Breast epithelium (tissue), 3 donors: Measurements from ENCODE around the gene WDR72.

Experiments used
- POLR2A ChIP-seq: fragments of 450-650 bp; IDR thresholded peaks from one replicate; pipeline ENCODE4 v1.6.1; 2016; ENCODE audit warnings: antibody characterized with exemption, mild to moderate bottlenecking, moderate library complexity
- POLR2AphosphoS5 ChIP-seq, 3 donors: sonication (generic); formaldehyde crosslinking; IDR thresholded peaks; one replicate each; pipeline ENCODE4 v1.6.1; 2017; ENCODE audit warnings: antibody characterized with exemption in 3 of 3
- TF ChIP-seq, protein P1 (sequence below), 3 donors: fragments of 450-650 bp; IDR thresholded peaks; one replicate each; pipeline ENCODE4 v1.5.1; 2016 to 2017; ENCODE audit warnings: antibody characterized with exemption in 3 of 3, mild to moderate bottlenecking in 3 of 3, moderate library complexity in 3 of 3

DNA sequence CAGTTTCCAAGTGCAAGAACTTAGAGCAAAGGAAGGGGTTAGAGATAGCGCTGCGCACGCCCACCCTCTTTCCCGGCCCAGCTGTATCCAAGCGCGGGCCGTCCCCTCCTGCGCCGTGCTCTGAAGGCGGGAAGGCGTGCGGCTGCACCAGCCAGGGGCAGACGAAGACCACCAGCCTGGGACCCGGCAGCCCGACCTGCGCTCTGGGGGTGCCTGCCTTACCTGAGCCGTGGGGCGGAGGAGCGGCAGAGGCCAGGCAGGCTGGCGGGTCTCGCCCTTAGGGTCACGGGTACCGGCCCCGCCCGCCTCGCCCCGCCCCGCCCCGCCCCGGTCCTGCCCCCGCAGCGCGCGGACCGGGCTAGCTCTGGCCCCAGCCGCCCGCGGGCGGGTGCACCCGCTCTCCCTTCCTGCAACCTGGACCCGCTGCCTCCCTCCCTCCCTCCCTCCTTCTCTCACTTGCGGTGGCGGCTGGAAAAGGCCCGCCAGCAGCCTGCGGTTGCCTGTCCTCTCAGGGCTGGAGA is at the start of gene WDR72:
- TF ChIP-seq, protein P1, sequence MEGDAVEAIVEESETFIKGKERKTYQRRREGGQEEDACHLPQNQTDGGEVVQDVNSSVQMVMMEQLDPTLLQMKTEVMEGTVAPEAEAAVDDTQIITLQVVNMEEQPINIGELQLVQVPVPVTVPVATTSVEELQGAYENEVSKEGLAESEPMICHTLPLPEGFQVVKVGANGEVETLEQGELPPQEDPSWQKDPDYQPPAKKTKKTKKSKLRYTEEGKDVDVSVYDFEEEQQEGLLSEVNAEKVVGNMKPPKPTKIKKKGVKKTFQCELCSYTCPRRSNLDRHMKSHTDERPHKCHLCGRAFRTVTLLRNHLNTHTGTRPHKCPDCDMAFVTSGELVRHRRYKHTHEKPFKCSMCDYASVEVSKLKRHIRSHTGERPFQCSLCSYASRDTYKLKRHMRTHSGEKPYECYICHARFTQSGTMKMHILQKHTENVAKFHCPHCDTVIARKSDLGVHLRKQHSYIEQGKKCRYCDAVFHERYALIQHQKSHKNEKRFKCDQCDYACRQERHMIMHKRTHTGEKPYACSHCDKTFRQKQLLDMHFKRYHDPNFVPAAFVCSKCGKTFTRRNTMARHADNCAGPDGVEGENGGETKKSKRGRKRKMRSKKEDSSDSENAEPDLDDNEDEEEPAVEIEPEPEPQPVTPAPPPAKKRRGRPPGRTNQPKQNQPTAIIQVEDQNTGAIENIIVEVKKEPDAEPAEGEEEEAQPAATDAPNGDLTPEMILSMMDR (IDR thresholded peaks at IDR 0.05): no peak
- TF ChIP-seq POLR2A (no peak), POLR2AphosphoS5 (IDR thresholded peaks at IDR 0.05) (no peak)
